Amniotic epithelial cell (primary cell): ENCODE data around the gene TUBB4B.
"Not testable (repeated sequence)": the region's sequence is repeated elsewhere in the genome, so short reads cannot be mapped to it uniquely, and the experiment has no call there.

Experiments
- DNase-seq: peaks from one replicate; pipeline ENCODE4 v3.0.0-alpha.2; 2010; ENCODE audit warnings: low read depth

The TUBB4B gene

GRCh38 chr9:137236238-137236935, 4.7 kb upstream of the TUBB4B start:
- peak; percentile 49 for DNase-seq

GRCh38 chr9:137236936-137237421, 4.1 kb upstream of the TUBB4B start:
- DNase-seq = no peak

GRCh38 chr9:137237759-137238726, 3.0 kb upstream of the TUBB4B start:
- no peak for DNase-seq

- not testable (repeated sequence) for DNase-seq
Observed at GRCh38 chr9:137239541-137240200, 1.4 kb upstream of the TUBB4B start.

GRCh38 chr9:137240318-137240840, 708 bp upstream of the TUBB4B start:
- peak; percentile 60 for DNase-seq

GRCh38 chr9:137241490-137242268, 592 bp downstream of the TUBB4B start:
- DNase-seq = no peak

- no peak for DNase-seq
Observed at GRCh38 chr9:137242269-137243203, 1.4 kb downstream of the TUBB4B start.

GRCh38 chr9:137243266-137243625, 2.2 kb downstream of the TUBB4B start:
- DNase-seq = not testable (repeated sequence)

GRCh38 chr9:137243626-137244485, 2.8 kb downstream of the TUBB4B start:
- DNase-seq = no peak

GRCh38 chr9:137244486-137245449, 3.7 kb downstream of the TUBB4B start:
- DNase-seq = no peak

GRCh38 chr9:137245450-137246421, 4.6 kb downstream of the TUBB4B start:
- DNase-seq = no peak

GRCh38 chr9:137247135-137247915, 6.2 kb downstream of the TUBB4B start:
- DNase-seq = peak; percentile 62

- DNase-seq = no peak
Observed at GRCh38 chr9:137247916-137248175, 6.8 kb downstream of the TUBB4B start.

GRCh38 chr9:137250329-137251193, 9.5 kb downstream of the TUBB4B start:
- DNase-seq = no peak

- no peak for DNase-seq
Observed at GRCh38 chr9:137251194-137251461, 10.0 kb downstream of the TUBB4B start, which contains the start of gene STPG3. STPG3 (plus strand) TSS chr9:137251286; CDS start chr9:137251287, 1 bp downstream.
